Measurements from ENCODE around the gene RIF1.

The RIF1 gene

DNA sequence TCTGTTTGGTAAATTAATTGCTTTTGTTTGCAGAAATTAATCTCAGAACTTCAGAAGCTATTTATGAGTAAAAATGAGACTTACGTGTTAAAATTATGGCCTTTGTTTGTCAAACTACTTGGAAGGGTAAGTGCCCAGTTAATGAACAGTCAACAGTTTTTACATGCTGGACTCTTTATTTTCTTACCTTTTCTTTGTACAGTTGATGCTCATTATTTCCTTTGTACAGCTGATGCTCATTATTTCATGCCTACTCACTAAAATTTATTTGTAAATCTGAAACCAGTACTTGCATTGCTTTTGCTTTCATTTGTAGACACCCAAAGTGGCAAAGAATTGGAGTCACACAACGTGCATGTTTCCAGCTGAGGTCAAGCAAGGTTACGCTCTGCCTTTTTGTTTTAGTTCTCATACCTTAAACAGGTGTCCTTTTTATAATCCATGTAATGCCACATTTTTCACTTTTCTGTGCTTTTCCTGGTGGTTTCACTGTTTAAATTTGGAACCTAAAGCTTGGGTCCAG, 13.3 kb downstream of the RIF1 start:
- DNase-seq = peak in 1 of 5 donors; percentile 28

DNA sequence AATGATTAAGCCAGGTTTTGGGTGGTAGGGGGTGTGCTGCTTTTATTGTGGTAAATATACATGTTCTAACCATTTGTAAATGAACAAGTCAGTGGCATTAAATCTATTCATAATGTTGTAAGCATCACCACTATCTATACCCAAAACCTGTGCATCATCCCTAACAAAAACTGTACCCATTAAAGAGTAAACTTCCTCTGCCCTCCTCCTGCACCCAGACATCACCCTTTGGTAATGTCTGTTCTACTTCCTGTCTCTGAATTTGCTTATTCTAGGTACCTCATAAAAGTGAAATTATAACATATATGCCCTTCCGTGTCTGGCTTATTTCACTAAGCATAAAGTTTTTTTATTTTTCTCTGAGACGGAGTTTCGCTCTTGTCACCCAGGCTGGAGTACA, 14.1 kb downstream of the RIF1 start:
- peak in 3 of 5 donors; percentile 17 to 22 (median 18) for DNase-seq

DNA sequence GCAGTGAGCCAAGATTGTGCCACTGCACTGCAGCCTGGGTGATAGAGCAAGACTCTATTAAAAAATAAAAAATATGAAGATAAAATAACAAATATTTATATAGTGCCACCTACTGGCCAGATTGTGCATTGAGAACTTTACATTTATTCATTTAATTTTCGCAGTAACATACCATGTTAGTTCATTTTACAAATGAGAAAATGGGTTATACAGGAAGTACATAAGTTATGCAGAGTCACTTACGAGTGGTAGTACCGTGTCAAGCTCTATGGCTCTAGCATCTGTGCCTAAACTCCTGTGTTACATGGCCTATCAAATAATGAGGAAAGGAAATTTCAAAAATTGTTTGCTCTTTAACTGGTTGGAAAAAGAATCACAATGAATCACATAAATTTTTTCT, 27.9 kb downstream of the RIF1 start:
- DNase-seq = peak in 1 of 5 donors; percentile 18

DNA sequence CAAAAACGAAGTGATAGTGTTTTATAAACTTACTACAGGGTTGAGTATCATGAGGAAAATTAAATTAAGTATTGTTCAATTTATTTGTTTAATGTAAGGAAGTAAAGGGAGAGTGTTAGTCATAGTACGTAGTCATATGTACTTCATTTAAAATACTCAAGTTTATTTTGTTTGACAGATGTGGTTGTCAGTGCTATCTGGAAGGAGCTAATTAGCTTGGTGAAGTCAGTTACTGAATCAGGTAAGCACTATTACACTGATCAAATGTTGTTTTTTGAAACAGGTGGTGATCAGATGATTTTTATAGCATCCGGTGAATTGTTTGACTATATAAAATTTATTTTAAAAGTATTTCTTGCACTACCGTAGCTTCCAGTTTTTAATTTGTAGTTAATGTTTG, 28.8 kb downstream of the RIF1 start:
- no peak for DNase-seq

DNA sequence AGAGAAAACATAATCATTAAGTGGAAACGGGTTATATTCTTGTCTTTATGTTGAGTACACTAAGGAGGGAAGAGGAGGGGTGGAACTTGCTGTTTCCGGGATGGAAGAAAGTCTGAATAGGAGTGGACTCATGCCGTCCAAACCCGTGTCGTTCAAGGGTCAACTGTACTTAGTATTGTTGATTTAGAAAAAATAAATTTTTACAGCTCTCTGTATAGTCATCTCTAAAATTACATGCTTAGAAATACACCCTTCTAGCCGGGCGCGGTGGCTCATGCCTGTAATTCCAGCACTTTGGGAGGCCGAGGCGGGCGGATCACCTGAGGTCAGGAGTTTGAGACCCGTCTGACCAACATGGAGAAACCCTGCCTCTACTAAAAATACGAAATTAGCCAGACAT, 29.4 kb downstream of the RIF1 start:
- no peak for DNase-seq

DNA sequence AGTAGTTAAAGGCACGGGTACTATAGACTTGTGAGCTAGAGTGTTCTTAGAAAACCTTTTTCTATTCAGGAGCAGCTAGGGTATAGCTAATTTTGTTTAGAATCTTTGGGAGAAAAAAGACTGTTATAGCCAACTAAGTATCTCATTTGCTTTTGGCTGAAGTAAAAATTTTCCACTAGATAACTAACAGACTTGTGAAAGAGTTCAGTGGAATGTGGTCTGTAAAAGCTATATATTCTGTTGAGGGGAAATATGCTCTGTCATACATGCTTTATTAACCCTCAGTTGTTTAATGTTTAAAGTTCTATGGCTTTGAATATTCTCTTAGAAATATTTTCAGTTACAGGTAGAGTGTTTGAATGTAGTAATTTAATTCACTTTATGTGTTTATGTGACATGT, 49.7 kb downstream of the RIF1 start:
- no peak for DNase-seq

DNA sequence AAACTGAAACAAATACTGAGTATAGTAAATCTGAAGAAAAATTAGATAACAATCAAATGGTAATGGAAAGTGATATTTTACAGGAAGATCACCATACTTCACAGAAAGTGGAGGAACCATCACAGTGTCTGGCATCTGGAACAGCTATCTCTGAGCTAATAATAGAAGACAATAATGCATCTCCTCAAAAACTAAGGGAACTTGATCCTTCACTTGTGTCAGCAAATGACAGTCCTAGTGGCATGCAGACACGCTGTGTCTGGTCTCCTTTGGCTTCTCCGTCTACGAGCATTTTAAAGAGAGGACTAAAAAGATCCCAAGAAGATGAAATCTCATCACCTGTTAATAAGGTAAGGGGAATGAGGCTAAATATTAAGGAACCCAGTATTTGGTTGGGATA, 56.1 kb downstream of the RIF1 start:
- DNase-seq = no peak

DNA sequence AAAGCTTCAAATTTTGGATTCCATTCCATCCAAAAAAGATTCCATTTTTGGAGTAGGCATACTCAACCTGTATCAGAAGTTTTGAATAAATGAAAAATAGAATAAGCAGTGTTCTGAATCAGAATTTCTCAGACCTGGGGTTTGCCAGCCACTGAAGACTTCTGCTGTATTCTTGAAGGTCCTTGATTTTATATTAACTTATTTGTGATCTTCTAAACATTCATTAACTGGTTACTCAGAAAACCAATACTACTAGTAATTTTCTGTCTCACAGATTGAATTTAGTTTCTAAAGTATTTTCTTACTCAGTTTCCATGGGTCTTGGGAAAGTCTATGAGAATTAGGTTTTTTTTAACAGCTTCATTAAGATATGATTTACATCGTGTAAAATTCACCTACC, 60.9 kb downstream of the RIF1 start:
- DNase-seq = no peak

DNA sequence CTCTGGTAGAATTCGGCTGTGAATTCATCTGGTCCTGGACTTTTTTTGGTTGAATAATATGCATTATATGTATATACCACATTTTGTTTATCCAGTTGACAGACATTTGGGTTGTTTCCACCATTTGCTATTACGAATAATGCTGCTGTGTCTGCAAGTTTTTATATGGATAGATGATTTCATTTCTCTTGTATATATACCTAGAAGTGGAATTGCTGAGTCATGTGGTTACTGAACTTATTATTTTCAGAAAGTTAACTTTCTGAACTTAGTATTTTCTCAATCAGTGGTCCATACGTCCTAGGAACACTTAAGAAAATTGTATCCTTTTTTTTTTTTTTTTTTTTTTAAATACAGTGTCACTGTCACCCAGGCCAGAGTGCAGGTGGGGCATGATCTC, 63.3 kb downstream of the RIF1 start:
- DNase-seq = no peak

DNA sequence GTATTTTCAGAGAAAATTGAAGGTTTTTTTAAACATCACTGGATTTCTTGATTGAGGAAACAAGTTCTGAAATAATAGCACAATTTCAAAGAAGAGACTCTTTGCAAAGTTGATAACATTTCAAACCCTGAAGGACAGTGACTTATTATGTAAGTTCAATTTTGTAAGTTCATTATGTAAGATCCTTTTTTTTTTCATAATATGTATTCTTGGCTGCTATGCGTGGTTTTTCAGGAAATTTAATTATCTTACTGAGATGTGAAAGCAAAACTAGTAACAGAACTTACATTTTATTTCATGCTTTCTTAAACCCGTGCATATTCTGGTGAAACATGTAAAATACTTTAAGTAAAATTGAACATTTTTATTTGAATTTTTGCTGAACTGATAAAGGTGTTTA, 65.4 kb downstream of the RIF1 start:
- DNase-seq = no peak

DNA sequence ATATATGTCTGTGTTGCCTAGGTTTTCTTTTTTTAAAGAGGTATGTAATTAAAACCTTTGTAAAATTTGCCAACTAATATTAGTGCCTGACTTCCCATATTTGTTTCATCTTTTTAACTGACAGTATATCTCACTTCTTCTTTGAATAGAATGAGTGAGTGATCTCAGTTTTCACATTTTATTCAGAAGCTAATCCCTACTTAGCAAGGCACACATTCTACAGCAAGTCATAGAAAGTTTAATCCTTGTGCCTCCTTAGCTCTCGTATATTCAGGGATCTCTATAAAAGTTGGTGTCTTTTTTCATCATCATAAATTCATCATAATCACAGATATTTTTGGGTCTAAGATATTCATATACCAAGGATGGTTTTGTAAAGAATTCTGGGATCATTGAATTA, 66.6 kb downstream of the RIF1 start:
- no peak for DNase-seq

DNA sequence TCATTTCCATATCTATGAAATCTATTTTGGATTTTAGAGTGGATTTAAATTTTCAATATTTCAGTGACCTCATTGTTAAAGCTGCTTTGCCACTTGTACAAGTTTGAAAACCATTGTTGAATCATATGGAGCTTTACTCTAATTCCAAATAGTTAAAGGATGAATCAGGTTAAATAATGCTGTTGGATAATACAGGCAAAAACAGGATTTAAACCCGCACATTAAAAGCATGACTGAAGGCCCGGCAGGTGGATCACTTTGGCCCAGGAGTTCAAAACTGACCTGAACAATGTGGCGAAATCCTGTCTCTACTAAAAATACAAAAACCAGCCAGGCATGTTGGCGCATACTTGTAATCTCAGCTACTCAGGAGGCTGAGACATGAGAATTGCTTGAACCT, 68.3 kb downstream of the RIF1 start:
- DNase-seq = no peak

DNA sequence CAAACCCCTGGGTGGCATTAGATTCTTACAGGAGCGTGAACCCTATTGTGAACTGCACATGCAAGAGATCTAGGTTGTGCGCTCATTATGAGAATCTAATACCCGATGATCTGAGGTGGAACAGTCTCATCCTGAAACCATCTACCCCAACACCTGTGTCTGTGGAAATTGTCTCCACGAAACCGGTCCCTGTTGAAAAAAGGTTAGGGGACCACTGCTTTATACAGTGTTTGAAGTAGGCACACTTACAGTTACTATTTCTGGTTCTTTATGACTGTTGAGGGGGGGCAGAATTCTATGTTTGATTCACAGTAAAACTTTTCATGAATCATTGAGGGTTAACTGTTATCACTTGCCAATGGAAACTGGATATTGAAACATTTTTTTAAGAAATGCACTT, 72.0 kb downstream of the RIF1 start:
- peak in 1 of 5 donors; percentile 41 for DNase-seq

DNA sequence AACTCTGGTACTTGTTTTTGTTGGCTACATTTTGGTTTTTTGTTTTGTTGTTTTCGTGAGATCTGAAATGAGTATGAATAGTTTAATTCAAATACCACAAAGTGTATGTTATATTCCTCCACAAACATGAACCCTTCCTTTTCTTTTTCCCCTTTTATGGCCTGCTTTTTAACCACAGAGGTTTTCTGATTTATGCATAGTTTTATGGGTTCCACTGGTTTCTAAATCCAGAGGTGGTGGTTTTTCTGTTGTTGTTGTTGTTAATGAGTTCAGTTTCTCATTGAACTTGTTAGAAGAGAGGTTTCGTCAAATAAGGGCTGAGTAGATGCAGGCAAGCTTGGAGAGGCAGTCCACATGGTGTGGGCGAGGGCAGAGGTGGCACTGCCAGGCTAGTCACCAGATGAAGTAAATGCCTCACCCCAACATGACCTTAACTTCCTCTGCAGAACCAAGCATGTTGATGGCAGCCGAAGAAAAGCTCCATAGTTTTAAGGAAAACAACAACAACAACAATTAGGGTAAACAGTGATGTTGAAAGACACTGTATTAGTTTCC, 72.5 kb downstream of the RIF1 start:
- DNase-seq = no peak

DNA sequence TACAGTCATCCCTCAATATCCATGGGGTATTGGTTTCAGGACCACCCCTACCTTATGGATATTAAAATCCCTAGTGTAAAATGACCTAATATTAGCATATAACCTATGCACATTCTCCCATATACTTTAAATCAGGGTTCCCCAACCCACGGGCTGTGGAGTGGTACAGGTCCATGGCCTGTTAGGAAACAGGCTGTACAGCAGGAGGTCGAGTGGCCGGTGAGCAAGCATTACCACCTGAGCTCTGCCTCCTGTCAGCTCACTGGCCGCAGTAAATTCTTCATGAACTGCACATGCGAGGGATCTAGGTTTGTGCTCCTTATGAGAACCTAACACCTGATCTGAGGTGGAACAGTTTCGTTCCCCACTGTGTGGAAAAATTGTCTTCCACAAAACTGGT, 73.8 kb downstream of the RIF1 start:
- no peak for DNase-seq

DNA sequence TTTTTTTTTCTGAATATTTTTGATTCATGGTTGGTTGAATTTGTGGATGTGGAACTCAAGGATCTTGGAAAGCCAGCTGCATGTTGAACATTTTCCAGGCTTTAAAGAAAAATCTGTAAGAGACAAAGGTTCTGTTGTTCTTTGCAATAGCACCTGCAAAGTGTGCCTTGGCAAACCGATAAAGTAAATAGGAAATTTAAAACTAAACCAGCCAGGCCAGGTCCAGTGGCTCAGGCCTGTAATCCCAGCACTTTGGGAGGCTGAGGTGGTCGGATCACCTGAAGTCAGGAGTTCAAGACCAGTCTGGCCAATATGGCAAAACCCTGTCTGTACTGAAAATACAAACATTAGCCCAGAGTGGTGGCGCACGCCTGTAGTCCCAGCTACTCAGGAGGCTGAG, 74.4 kb downstream of the RIF1 start:
- no peak for DNase-seq

DNA sequence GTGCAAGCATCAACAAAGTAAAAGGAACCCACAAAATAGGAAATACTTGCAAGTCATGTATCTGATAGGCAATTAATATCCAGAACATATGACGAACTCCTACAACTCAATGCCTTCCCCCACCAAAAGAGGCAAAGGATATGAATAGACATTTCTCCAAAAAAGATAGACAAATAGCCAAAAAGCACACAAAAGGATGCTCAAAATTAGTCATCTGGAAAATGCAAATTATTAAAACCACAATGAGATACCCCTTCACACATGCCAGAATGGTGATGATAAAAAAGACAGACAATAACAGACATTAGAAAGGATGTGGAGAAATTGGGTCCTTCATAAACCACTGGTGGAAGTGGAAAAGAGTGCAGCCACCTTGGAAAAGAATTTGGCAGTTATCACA, 76.4 kb downstream of the RIF1 start:
- peak in 1 of 5 donors; percentile 11 for DNase-seq

DNA sequence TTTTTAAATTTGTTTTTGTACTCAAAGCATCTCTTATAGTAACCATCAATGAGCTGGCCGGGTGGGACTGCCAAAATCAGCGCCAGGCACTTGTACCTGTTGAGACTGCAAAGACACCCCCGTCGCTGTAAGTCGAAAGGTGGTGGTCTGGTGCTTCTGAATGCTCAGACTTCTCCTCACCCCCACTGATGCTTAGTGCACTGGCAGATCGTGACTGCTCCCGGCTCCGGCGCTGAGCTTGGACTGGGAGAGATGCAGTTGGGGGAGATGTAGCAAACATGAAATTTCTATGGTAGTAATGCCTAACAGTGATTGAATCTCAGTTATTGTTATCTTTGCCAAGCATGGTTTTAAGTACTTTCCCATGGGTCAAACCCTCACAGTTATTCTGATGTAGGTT, 80.6 kb downstream of the RIF1 start:
- DNase-seq = no peak

DNA sequence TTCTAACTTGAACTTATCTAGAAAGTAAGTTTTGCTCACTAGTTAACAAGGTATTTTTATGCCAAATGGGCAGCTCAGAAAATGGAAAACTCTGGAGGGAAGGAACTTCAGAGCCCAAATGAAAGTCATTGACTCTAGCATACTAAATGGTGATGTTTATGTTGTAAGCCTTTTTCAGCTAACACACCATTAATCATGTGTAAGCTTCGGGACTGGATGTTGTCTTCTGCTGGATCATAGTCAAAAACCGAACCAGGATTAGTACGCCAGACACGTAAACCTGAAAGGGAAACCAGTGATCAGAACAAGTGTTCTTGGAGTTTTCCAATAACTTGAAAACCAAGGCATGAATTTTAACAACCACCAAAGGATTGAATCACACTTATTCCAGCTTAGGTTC, 81.8 kb downstream of the RIF1 start:
- no peak for DNase-seq

DNA sequence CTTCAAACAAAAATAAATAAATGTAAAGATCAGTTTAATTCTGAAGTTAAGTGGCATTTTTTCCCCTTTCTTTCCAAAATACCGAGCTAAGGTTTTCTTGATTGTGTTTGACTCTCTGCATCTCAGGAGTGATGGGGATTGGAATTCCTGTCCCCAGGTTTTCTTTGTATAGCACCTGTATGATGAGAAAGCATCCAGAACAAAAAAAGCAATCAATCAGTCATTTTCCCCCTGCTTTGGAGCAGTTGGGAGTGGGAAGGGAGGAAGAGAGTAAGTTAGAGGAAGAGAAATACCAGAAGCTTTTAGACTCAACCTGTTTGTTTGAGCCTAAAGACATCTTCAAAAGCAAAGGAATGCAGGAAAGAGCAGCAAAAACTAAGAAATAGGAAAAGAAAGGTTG, 88.5 kb downstream of the RIF1 start:
- DNase-seq = no peak

DNA sequence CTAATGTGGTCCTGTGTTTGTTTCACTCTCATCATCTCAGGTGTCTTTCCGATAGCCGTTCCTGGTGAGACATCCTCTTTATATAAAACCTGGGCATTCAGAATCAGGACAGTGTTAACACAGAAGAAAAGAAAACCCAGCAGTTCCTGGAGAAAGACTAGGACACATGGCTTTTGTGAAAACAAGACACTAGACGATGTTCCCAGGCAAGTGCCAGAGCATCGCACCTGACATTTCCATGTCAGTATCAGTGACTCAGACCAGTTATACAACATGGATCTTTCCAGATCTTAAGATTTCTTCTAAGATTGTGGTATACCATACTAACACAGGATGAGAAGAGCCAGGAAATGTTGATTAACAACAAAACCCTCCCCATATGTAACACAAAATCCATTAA, 96.5 kb downstream of the RIF1 start:
- no peak for DNase-seq

DNA sequence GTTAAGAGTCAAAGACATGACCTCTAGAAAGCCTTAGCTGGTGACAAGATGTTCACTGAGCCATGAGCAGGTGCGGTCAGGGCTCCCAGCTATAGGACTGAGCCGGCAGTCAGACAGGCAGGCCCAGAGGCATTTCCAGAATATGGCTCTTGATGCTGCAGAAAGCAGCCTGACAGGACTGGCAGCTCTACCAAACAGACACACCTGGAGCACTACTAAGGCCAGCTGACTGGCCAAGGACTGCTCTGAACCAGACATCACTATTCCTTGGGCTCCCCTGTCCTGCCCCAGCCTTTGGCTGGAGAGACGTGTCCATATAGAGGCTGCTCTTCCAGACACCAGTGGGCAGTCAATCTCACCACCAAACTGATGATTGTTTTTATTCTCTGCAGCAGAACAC, 98.8 kb downstream of the RIF1 start:
- DNase-seq = no peak

DNA sequence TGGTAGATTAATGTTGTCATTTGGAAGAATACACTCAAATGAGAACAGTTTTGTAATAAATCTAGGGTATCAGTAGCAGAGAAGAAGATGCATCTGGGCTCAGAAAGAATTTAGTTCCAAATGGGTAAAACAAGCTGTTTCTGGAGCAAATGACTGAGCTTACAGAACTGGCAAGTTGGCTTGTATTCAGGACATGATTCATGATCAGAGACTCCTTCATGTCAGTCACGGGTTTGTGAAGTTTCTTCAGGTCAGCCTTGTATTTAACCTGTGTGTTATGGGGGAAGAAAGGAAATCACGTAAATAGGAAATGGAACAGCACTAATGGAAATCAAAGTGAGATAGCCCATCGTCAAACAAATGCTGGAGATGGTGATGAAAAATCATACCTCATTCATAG, 109.1 kb downstream of the RIF1 start:
- DNase-seq = no peak

DNA sequence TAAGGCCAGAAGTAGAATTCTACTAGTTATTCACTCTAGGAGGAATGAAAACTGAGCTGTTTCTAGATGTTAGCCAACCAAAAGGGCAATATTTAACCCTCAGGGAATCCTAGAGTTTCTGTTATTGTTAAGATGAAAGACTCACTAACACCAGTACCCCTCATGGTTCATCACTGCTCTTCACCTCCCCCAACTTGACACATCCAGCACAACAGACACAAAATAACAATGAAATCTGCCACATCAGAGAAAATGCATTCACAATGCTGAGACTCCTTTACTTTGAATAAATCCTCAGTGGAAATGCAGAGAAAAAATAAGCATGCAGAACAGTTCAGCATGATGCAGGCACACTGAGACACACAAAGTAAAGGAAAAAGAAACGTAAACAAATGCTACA, 111.3 kb downstream of the RIF1 start:
- no peak for DNase-seq

DNA sequence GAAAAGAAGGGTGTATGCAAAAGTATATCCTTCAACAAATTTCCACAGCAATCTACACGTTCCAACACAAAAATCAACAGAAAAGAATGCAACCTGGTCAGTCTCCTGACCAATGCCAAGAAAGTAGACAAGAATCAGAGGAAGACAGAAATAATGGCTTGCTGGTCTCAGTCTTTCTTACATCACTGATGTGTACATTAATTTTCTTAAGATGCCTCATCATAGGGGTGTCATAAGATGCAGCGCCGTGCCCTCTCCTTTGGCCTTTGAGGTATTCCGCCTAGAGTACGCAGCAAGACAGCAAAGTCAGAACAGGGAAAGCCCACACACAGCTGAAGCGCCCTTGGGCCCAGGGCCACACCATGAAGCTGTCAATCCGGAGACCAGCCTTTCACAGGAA, 112.9 kb downstream of the RIF1 start:
- DNase-seq = no peak

DNA sequence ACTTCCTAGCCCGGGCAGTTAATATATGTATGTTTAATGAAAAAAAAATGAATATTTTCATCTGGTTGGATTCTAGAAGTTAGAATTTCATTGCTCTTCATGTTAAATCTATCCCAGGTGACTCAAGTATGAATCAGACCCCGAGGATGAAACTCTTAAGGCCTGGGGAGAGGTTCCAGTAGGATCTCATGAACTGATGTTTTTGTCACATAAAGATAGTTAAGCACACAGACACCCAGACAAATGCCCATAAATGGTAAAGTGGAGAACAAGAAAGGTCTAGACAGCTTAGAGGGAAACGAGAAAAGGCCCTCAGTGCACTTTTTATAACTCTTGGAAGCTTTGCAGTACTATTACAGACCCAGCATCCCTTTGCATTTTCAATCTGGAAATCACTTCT, 114.1 kb downstream of the RIF1 start:
- no peak for DNase-seq
